ENCODE results near the gene TPD52L3. TPM values are rescaled to one million over a fixed set of nuclear protein-coding genes. Genes with fewer than 3 reads are reported as not detected.
A peak's percentile ranks its signal among the peaks of the same experiment; 100 is the strongest.

TPD52L3 gene
- polyA plus RNA-seq, 1 experiment, result not detected

DNA sequence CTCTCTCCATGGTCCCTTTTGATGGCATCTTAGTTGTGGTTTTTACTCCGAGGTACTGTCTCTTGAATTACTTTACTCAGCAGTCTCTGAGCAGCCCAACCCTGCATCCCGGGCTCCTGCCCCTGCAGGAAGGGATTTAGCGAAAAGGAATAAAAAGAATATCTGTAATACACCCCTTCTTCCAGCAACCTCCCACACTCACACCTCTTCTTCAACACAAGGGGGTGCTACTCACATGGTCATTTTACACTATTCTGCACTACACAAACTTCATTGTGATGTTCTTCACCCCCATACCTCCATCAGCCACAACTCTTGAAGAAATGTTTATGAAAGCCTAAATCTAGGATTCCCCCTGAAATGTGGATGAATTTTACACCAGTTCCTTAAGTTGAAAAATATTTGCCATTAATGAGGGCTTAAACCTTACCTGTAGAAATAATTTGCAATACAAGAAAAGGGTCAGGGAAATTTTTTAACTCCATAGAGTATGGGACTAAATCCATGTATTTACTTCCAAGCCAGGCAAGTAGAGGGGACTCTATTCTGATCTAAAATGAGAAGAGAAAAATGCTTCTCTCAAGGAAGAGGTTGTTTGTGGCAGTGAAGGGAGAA lies 26.0 kb downstream of the TPD52L3 start:
- peak; percentile 9 for DNase-seq (ENCODE audit: low read depth)
- H3K36me3 ChIP-seq (ENCODE audit: control insufficient read depth, insufficient read depth, low read length), result no peaks in the 10 kb centered on the region
- ChIA-PET POLR2A (no interaction called here), CTCF (interaction anchor here (0.6 to 5.7 kb wide), 34 partner anchors 9 to 397 kb away, joined by 3 to 119 read pairs (median 4); partner anchors contain the start of gene UHRF2)
- TF ChIP-seq, protein P1, sequence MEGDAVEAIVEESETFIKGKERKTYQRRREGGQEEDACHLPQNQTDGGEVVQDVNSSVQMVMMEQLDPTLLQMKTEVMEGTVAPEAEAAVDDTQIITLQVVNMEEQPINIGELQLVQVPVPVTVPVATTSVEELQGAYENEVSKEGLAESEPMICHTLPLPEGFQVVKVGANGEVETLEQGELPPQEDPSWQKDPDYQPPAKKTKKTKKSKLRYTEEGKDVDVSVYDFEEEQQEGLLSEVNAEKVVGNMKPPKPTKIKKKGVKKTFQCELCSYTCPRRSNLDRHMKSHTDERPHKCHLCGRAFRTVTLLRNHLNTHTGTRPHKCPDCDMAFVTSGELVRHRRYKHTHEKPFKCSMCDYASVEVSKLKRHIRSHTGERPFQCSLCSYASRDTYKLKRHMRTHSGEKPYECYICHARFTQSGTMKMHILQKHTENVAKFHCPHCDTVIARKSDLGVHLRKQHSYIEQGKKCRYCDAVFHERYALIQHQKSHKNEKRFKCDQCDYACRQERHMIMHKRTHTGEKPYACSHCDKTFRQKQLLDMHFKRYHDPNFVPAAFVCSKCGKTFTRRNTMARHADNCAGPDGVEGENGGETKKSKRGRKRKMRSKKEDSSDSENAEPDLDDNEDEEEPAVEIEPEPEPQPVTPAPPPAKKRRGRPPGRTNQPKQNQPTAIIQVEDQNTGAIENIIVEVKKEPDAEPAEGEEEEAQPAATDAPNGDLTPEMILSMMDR (IDR thresholded peaks at IDR 0.05; ENCODE audit: insufficient read depth, low read depth, low read length), result peak; percentile 76
- H3K27me3 ChIP-seq (ENCODE audit: control insufficient read depth, insufficient read depth, low read length), result peaks cover 3% of the 10 kb centered on the region
- H3K4me3 ChIP-seq (ENCODE audit: low read depth, low read length), result no peak overlapping the region

DNA sequence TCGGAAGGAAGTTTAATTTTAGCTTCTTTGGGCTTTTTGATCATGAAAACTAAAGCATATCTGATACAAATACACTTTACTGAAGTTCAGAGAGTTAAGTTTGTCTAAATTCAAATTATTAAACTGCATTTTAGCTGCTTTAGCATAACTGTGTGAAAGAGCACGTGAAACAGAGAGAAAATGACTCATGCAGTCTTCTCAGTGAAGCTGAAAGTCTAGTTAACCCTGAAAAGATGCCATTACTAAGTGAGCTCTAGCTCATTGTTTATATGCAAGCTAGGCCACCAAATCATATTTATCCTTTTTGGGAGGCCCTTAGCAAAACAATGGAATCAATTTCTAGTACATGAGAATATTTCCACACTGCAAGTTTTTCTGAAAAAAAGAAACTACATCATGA lies 27.6 kb downstream of the TPD52L3 start:
- TF ChIP-seq, protein P1 (IDR thresholded peaks at IDR 0.05; ENCODE audit: insufficient read depth, low read depth, low read length), result no peak
- POLR2A ChIA-PET, result interaction anchor here (0.7 kb wide), 1 partner anchor 88 kb away, joined by 5 read pairs; no protein-coding TSS in a partner anchor
- Histone ChIP-seq H3K4me3 (ENCODE audit: low read depth, low read length) (no peak overlapping the region), H3K36me3 (ENCODE audit: control insufficient read depth, insufficient read depth, low read length) (no peaks in the 10 kb centered on the region), H3K27me3 (ENCODE audit: control insufficient read depth, insufficient read depth, low read length) (peaks cover 3% of the 10 kb centered on the region)
- peak; percentile 11 for DNase-seq (ENCODE audit: low read depth)
- CTCF ChIA-PET, result interaction anchor here (0.6 to 5.7 kb wide), 7 partner anchors 12 to 395 kb away, joined by 3 to 119 read pairs (median 6); no protein-coding TSS in a partner anchor

DNA sequence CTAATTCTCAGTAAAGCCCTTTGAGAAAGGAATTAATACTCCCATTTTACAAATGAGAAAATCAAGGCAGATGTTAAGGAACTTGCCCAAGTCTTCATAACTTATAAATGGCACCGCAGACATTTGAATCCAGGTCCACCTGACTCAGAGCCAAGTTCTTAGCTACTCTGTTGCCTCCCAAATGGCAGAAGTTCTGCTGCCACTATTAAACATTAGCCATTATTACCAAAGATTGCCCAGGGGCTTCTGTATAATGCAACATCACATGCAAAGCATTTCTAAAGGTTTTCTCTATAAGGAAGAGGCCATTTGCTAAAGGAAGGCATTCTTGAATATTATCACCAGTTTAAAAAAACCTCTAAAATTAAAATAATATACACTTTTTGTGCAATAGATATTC lies 28.3 kb downstream of the TPD52L3 start:
- Histone ChIP-seq H3K36me3 (ENCODE audit: control insufficient read depth, insufficient read depth, low read length) (no peaks in the 10 kb centered on the region), H3K27me3 (ENCODE audit: control insufficient read depth, insufficient read depth, low read length) (peaks cover 3% of the 10 kb centered on the region), H3K4me3 (ENCODE audit: low read depth, low read length) (no peak overlapping the region)
- no peak for DNase-seq (ENCODE audit: low read depth)
- ChIA-PET CTCF (interaction anchor here (2.1 to 5.7 kb wide), 3 partner anchors 211 to 310 kb away, joined by 10 to 119 read pairs (median 11); no protein-coding TSS in a partner anchor), POLR2A (interaction anchor here (0.7 kb wide), 1 partner anchor 87 kb away, joined by 5 read pairs; no protein-coding TSS in a partner anchor)
- TF ChIP-seq, protein P1 (IDR thresholded peaks at IDR 0.05; ENCODE audit: insufficient read depth, low read depth, low read length), result no peak

DNA sequence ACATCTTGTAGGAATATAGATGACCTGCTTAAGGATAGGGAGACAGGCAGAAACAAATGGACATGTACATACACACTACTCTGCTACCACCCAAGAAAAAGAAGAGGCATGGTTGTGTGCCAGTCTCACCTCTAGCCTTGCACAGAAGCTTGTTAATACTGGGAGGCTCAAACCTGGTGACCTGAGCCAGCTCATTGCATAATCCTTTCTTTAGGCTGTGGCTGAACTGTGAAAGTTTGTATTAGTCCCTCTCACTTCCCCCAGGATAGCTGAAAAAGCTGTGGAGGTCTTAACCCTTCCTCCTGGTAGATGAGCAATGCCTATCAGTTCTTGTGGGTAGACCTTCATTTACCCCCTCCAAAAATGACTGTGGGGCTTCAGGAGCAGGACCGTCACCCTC lies 28.7 kb downstream of the TPD52L3 start:
- Histone ChIP-seq H3K36me3 (ENCODE audit: control insufficient read depth, insufficient read depth, low read length) (no peaks in the 10 kb centered on the region), H3K27me3 (ENCODE audit: control insufficient read depth, insufficient read depth, low read length) (peaks cover under 1% of the 10 kb centered on the region), H3K4me3 (ENCODE audit: low read depth, low read length) (no peak overlapping the region)
- DNase-seq (ENCODE audit: low read depth), result no peak
- TF ChIP-seq, protein P1 (IDR thresholded peaks at IDR 0.05; ENCODE audit: insufficient read depth, low read depth, low read length), result no peak
- ChIA-PET CTCF (interaction anchor here (0.6 to 2.1 kb wide), 3 partner anchors 8 to 211 kb away, joined by 3 to 11 read pairs (median 3); no protein-coding TSS in a partner anchor), POLR2A (no interaction called here)

DNA sequence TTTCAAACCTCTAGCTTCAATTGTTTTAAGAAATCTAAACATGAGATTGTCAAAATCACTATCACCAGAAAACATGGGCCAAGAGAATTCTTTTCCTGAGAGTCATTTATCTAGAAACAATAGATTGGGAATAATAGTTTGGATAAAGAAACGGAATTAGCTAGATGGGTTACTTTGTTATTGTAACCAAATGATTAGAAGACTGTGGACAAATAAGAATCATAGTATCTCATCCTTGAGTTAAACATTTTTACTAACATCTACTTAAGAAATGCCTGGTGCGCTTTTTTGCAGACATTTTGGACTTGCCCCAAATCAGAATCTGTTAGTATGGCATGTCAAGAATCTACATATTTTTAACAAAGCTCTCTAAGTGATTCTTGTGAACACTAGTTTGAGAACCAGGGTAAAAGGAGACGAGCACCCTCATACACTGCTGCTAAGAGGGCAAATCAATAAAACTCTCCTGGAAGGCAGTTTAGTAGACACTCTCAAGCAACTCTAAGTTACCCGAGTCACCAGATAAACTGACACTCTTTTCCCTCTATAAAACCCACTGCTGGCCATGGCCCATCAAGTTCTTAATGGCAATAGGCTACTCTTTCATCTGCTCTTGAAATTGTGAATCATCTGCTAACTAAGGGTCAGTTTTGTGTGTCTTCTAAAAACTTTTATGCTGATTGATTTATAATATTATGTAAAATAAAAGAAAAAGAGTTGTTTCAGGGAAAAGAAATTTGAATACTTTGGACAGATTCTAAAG lies 39.1 kb downstream of the TPD52L3 start:
- H3K27me3 ChIP-seq (ENCODE audit: control insufficient read depth, insufficient read depth, low read length), result no peaks in the 10 kb centered on the region
- DNase-seq (ENCODE audit: low read depth), result no peak
- POLR2A ChIA-PET, result no interaction called here
- no peaks in the 10 kb centered on the region for H3K36me3 ChIP-seq (ENCODE audit: control insufficient read depth, insufficient read depth, low read length)
- CTCF ChIA-PET, result interaction anchor here (1.9 kb wide), 1 partner anchor 12 kb away, joined by 6 read pairs; no protein-coding TSS in a partner anchor
- TF ChIP-seq, protein P1 (IDR thresholded peaks at IDR 0.05; ENCODE audit: insufficient read depth, low read depth, low read length), result no peak
- H3K4me3 ChIP-seq (ENCODE audit: low read depth, low read length), result no peak overlapping the region

Data from BJ (cell line).